SHP77 treated with DMSO at 0.1 percent for 48 hours (cell line): ENCODE measurements around the gene TMEM179.
"Not testable (repeated sequence)": the region's sequence is repeated elsewhere in the genome, so short reads cannot be mapped to it uniquely, and the experiment has no call there.

ENCODE experiments used
- DNase-seq: peaks from one replicate; lab custom pipeline; 2025; lab: John Stamatoyannopoulos, UW

TMEM179 gene

DNA sequence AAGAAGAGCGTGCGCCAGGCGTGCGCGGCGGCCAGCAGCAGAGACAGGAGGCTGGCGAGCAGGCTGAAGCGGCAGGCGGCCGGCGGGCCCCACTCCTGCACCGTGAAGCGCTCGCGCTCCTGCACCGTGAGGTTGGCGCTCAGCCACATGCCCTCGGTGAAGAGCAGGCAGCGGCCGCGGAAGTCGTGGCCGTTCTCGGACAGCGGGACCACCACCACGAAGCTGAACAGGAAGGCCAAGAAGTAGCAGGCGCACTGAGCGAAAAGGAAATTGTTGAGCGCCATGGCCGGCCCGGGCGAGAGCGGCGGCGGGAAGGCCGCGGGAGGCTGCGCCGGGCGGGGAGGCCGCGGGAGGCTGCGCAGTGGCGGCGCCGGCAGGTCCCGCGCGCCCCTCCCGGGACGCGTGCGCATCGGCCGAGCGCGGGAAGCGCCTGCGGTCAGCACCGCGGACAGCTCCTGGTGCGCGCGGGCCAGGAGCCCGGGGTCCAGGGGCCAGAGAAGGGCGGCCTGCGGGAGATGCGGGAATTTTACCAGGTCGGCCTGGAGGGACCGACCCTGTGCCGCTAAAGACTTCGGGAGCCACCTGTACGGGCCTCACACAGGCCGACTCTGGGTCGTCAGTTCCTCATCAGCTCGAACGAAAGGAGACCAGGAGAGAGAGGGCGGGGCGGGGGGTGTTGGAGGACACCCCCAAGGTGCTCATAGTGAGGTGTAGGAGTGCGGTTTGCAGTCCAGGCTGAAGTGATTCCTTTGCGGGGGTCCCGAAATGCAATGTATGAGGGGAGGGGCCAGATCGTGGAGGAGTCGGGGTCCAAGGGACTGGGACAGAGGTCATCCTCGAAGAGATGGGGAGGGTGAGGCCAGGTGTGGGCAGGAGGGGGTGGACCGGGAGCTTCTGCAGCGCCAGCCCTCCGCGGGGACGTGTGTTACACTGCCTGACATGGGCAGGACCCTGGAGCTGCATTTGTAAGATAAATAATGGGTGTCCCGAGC lies at the start of gene TMEM179:
Gene TMEM179 (minus strand): TSS at position 315 of the 992 bp plus-strand sequence. CDS start 31 bp downstream, at position 284.
- DNase-seq = no peak

GRCh38 chr14:104654119-104654518 lies 49.5 kb upstream of the TMEM179 start:
- DNase-seq = no peak

DNA sequence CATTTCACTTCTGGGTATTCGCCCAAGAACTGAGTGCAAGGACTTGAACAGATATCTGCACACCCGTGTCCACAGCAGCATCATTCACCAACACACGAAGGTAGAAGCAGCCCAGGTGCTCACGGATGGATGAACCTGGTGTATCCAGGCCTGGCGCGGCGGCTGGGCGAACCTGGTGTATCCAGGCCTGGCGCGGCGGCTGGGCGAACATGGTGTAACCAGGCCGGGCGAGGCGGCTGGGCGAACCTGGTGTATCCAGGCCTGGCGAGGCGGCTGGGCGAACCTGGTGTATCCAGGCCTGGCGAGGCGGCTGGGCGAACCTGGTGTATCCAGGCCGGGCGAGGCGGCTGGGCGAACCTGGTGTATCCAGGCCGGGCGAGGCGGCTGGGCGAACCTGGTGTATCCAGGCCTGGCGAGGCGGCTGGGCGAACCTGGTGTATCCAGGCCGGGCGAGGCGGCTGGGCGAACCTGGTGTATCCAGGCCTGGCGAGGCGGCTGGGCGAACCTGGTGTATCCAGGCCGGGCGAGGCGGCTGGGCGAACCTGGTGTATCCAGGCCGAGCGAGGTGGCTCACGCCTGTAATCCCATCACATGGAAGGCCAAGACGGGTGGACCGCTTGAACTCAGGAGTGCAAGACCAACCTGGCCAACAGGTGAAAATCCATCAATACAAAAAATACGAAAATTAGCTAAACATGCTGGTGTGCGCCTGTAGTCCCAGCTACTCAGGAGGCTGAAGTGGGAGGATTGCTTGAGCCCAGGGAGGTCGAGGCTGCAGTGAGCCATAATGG lies 48.8 kb upstream of the TMEM179 start:
- not testable (repeated sequence) for DNase-seq

GRCh38 chr14:104652386-104652785 lies 47.8 kb upstream of the TMEM179 start:
- no peak for DNase-seq

- DNase-seq = peak; percentile 5
Observed at GRCh38 chr14:104651876-104652260, 47.3 kb upstream of the TMEM179 start.

GRCh38 chr14:104650981-104651875 lies 46.7 kb upstream of the TMEM179 start:
- DNase-seq = no peak

DNA sequence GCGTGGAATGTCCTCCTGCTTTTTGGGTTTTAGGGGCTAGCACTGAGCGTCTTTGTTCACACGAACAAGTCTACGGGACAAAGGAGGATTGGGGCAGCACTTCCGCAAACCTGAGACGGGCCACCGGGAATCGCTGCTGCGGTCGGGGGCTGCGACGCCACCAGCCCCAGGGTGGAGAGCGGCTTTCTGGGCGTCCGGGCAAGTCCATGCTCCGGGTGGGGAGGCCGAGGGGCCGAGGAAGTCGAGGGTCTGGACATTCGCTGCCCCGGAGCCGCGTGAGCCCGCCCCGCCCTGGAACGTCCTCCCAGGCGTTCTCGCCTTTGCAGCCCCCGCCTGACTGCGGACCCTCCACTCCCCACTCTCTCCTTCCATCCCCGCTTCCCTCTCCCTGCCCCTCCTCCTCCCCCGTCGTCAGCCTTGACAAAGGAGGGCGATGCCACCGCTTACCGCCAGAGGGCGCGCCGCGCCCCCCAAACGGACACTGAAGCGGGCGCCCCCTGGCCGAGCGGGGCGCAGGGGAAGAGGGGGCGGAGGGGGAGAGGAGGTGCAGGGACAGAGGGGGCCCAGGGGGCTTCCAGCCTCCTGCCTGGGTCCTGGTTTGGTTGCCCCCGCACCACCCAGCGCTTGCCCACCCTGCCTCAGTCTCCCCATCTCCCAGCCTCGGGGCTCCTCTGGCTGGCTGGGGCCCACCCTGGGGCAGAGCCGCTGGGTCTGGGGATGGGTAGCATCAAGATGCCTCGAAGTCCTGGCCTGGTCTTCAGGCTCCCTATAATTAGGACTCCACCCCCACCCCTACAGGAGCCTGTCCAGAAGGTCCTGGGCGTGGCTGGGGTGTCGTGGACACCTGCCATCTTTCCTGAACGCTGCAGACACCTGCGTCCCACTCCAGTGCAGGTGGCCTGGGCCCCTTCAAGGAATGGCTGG lies 45.7 kb upstream of the TMEM179 start:
- DNase-seq = no peak

- DNase-seq = no peak
Observed at GRCh38 chr14:104647467-104648043, 43.0 kb upstream of the TMEM179 start.

GRCh38 chr14:104644656-104645378 lies 40.2 kb upstream of the TMEM179 start:
- DNase-seq = no peak

GRCh38 chr14:104644091-104644635 lies 39.6 kb upstream of the TMEM179 start:
- DNase-seq = no peak

GRCh38 chr14:104643306-104643705 lies 38.7 kb upstream of the TMEM179 start:
- no peak for DNase-seq

- no peak for DNase-seq
Observed at GRCh38 chr14:104642540-104642868, 37.9 kb upstream of the TMEM179 start.

- DNase-seq = no peak
Observed at GRCh38 chr14:104641753-104642539, 37.4 kb upstream of the TMEM179 start.

DNA sequence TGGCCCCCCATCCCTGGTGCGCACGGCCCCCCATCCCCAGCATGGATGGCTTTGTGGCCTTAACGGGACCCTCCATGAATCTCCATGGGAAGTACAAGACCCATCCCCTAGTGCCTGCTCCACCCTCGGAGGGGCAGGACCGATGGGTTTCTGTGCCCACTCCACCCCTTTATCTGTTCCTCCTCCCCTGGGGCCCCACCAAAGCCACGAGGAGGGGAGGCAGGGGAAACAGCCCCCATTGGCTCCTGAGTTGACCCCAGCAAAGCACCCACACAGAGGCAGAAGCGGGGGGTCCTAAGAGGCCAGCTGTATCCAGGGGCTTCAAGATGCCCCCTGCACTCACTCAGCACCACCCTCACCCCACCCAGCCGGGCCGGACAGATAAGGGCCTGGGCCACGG lies 36.1 kb upstream of the TMEM179 start:
- no peak for DNase-seq

GRCh38 chr14:104639885-104640548 lies 35.4 kb upstream of the TMEM179 start:
- DNase-seq = no peak

GRCh38 chr14:104639471-104639870 lies 34.9 kb upstream of the TMEM179 start:
- no peak for DNase-seq

DNA sequence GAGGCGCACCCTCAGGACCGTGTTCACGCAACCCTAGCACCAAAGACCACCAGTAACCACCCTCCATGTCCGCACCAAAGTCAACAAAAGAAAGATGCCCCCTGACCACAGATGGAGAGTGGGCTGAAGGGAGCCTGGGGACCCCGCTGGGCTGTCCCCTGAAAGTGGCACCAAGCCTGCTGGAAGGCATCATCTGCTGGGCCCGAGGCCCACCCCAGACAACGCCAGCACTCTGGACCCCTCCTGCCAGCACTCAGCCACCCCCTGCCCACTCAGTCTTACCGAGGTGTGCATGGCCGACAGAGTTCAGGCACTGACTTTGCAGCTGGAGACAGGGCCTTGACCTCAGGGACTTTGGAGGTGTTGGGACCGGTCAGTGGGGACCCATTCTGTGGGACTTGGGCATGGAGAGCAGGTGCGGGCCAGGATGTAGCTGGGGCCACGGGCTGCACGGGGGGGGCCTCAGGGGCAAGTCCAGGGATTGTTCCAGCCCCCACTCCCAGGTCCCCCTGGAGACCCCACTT lies 34.4 kb upstream of the TMEM179 start:
- DNase-seq = no peak

DNA sequence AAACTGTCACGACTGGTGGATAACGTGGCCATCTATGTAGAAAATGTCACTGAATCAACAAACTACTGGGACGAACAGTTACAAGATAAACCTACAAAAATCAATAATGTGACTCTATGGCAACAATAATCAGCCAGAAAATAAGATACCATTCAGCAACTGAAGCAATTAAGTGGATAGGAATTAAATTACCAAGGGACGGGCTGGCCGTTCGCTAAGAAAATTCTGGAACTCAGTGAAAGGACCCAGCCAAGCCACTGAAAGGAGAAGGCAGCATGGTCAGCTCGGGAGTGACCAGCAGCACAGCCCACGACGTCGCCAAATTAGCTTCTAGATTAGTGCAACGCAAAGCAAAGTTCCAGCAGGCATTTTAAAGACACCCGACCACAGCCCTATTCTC lies 33.6 kb upstream of the TMEM179 start:
- no peak for DNase-seq
